ENCODE results near the gene HERC4.
A peak's percentile ranks its signal among the peaks of the same experiment; 100 is the strongest.

Gene HERC4, protein sequence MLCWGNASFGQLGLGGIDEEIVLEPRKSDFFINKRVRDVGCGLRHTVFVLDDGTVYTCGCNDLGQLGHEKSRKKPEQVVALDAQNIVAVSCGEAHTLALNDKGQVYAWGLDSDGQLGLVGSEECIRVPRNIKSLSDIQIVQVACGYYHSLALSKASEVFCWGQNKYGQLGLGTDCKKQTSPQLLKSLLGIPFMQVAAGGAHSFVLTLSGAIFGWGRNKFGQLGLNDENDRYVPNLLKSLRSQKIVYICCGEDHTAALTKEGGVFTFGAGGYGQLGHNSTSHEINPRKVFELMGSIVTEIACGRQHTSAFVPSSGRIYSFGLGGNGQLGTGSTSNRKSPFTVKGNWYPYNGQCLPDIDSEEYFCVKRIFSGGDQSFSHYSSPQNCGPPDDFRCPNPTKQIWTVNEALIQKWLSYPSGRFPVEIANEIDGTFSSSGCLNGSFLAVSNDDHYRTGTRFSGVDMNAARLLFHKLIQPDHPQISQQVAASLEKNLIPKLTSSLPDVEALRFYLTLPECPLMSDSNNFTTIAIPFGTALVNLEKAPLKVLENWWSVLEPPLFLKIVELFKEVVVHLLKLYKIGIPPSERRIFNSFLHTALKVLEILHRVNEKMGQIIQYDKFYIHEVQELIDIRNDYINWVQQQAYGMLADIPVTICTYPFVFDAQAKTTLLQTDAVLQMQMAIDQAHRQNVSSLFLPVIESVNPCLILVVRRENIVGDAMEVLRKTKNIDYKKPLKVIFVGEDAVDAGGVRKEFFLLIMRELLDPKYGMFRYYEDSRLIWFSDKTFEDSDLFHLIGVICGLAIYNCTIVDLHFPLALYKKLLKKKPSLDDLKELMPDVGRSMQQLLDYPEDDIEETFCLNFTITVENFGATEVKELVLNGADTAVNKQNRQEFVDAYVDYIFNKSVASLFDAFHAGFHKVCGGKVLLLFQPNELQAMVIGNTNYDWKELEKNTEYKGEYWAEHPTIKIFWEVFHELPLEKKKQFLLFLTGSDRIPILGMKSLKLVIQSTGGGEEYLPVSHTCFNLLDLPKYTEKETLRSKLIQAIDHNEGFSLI

GRCh38 chr10:68074775-68075549 lies at the start of gene HERC4:
TSS of gene HERC4 (minus strand) at chr10:68075283. CDS start at chr10:68073108, 2,175 bp downstream.
- DNase-seq = peak; percentile 86

GRCh38 chr10:68124718-68125117 lies 49.6 kb upstream of the HERC4 start:
- DNase-seq = no peak

- no peak for DNase-seq
Observed at GRCh38 chr10:68121852-68122251, 46.8 kb upstream of the HERC4 start.

DNA sequence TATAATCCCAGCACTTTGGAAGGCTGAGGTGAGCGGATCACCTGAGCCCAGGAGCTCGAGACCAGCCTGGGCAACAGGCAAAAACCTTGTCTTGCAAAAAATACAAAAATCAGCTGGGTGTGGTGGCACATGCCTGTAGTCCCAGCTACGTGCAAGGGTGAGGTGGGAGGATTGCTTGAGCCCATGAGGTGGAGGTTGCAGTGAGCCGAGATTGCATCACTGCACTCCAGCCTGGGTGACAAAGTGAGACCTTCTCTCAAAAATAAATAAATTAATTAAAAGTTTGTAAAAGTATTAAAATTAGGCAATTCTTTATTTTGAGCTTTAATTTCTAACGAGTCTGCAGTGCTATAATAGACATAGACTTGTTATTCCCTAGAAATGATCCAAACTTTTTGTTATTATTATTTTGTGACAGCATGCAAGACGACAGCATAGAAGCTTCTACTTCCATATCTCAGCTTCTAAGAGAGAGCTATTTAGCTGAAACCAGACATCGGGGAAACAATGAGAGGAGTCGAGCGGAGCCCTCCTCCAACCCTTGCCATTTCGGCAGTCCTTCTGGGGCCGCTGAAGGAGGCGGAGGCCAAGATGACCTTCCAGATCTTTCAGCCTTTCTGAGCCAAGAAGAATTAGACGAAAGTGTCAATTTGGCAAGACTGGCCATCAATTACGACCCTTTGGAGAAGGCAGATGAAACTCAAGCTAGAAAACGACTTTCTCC lies 46.1 kb upstream of the HERC4 start:
- no peak for DNase-seq

GRCh38 chr10:68118657-68119056 lies 43.6 kb upstream of the HERC4 start:
- DNase-seq = no peak

DNA sequence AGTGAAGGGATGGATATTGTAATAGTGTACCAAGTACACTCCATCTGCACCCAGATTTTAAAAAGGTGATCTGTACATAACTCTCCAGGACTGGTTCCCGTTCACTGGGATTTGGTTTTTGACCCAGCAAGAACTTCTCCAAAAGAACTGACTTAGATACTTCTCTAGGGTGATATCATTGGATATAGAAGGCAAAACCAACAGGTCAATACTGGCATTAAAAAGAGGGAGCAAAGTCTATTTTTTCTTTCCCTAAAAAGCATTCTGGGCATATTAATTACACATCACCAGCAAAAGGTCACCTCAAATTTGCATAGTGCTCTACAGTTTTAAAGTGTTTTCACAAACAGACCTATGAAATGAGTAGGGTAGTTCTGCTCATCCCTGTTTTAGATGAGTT lies 37.8 kb upstream of the HERC4 start:
- no peak for DNase-seq

DNA sequence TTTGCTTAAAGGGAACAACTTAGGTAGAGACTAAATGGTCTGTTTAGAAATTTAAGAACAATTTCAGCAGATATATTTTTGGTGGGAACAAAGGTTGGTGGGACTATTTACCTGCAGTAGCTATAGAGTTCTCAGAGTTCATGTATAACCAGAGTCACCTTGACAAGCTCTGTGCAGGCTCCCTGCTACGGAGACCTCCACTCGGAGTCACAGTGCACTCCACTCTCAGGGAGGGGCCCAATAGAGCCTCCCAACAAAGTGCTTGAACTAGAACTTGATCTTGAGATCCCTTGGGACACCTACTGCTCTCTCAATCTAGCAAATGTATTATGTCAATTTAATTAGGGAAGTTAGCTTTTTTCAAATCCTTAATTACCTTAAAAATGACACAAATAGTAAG lies 36.5 kb upstream of the HERC4 start:
- no peak for DNase-seq

GRCh38 chr10:68110027-68110426 lies 34.9 kb upstream of the HERC4 start:
- DNase-seq = no peak

- no peak for DNase-seq
Observed at GRCh38 chr10:68109331-68109730, 34.2 kb upstream of the HERC4 start, which contains the start of gene MYPN. TSS of gene MYPN (plus strand) at chr10:68109488. CDS start at chr10:68121439, 11,951 bp downstream.

DNA sequence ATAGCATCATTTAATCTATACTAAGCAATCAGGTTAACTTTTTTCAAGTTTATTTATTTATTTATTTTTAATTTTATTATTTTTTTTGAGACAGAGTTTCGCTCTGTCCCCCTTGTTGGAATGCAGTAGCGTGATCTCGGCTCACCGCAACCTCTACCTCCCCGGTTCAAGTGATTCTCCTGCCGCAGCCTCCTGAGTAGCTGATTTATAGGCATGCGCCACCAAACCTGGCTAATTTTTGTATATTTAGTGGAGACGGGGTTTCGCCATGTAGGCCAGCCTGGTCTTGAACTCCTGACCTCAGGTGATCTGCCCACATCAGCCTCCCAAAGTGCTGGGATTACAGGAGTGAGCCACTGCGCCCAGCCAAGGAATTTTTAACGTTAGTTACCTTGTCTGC lies 33.6 kb upstream of the HERC4 start:
- DNase-seq = no peak

DNA sequence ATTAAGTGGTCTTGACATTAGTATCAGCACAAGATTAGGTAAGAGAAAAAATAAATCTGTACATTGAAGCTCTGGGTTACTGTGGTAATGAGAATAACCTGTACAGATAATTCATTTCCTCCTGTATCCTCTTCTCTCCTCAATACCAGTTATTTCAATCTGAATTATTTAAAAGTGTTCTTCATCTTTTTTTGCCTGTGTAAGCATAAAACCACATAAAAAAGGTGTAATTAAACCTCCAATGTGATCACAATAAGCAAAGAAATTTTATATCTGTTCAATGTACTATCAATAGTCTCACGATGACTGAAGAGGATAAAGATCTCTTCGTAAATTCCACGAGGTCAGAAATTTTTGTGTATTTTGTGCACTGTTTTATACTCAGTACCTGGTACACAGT lies 33.0 kb upstream of the HERC4 start:
- no peak for DNase-seq

DNA sequence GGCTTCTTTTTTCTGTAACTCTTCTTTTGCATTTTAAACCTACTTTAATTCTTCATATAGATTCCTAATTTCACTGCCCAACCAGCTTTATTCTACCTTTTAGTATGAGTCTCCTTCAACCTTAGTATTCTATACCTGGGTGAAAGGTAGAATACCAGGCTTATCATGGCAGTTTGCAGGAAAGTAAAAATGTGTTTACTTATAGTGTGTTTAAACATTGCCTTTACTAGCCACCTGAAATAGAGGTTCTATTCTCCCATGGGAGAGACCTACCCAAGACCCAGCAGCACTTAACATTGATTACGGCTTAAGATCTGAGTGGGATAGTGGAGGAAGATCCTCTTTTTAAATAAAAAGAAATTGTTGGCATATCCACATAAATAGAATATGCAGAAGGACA lies 32.6 kb upstream of the HERC4 start:
- DNase-seq = no peak

DNA sequence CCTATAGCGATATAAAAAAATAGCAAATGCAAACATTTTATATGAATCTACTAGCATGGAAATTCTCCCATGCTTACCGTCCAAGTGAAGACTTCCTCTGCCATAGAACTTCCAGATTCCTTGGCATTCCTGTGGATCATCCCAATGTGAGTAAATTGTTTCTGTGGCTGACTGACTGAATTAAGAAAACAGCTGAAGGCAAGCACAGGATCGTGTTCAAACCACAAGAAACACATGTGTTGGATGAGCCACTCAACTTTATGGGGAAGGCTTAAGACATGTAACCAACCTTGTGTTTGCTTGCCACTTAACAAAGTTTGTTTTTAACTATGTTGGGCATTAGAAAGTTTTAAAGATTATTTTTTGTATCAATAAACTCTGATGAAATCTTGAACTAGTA lies 31.6 kb upstream of the HERC4 start:
- DNase-seq = no peak

DNA sequence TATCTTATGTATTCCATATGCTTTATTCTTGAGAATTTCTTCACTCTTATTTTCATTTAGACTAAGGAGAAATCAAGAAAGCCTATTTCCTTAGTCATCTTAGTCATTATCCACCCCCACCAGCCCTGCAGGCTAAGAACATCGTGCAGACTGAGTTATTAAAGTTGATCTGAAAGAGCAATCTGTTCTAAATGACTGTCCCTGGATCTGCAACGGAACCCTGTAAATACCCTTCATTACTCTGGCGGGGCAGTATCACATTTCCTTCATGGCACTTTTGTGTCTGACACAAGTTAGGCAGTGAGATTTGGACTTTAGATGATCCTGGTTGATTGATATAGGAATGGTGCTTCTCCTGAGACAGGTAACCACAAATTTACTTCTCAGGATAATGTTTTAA lies 30.7 kb upstream of the HERC4 start:
- DNase-seq = no peak

- DNase-seq = no peak
Observed at GRCh38 chr10:68103901-68104300, 28.8 kb upstream of the HERC4 start.

DNA sequence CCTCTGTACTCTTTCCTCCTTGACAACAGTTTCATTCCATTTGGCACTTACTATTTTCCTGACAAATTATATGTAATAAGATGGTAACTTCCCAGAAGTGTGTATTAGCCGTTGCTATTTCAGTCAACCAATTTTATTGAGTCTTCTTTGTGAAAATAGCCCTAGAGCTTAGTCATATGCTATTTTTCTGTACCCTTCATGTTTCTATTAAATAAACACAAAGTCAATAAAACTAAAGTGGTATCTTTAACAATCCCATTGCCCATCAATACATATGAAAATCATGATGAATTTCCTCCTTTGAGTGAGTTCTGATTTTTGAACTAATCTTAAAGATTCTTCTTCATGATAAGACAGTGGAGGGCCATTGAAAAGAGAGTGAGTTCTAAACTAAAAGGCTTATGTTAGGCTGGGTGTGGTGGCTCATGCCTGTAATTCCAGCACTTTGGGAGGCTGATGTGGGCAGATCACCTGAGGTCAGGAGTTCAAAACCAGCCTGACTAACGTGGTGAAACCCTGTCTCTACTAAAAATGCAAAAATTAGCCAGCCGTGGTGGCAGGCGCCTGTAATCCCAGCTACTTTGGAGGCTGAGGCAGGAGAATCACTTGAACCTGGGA lies 28.3 kb upstream of the HERC4 start:
- DNase-seq = no peak

- no peak for DNase-seq
Observed at GRCh38 chr10:68101066-68101465, 26.0 kb upstream of the HERC4 start.

DNA sequence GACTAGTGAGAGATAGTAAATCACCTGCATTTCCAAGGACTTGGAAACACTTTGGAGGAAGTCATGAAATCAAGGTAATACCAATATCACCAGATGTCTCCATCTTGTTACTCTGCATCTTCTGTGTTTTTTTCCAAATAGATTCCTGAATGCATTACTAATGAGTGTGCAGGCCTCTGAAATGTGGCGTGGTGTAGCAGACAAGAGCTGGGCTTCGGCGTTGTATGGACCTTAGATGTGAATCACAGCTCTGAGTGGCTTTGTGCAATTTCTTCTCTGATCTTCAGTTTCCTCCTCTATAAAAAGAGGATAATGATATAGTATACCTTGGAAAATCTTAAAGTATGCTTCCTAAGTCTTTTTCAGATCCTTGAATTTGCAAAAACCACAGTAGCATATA lies 24.7 kb upstream of the HERC4 start:
- no peak for DNase-seq

- DNase-seq = no peak
Observed at GRCh38 chr10:68096913-68097516, 21.9 kb upstream of the HERC4 start.

GRCh38 chr10:68095153-68095552 lies 20.1 kb upstream of the HERC4 start:
- no peak for DNase-seq

GRCh38 chr10:68092512-68092911 lies 17.4 kb upstream of the HERC4 start:
- DNase-seq = no peak
